ENCODE measurements around the gene USP46. TPM values are rescaled to one million over a fixed set of nuclear protein-coding genes. Genes with fewer than 3 reads are reported as not detected.

USP46 gene
- total RNA-seq, 6 experiments from 2014 or later, result 23.9 to 30.9 (median 26.3) TPM

- peaks cover 9% of the 10 kb centered on the region; the same call in 1 of the 2 replicates for H3K36me3 Mint-ChIP-seq (ENCODE audit: low read depth)
- H3K9me3 Mint-ChIP-seq, result peaks cover 5% of the 10 kb centered on the region; the same call in 1 of the 2 replicates
- no peak overlapping the region for H3K27ac Mint-ChIP-seq
- H3K4me1 Mint-ChIP-seq (ENCODE audit: low read depth), result peaks cover 35% of the 10 kb centered on the region
- H3K4me3 Mint-ChIP-seq, result no peak overlapping the region
- TF ChIP-seq, protein P1, sequence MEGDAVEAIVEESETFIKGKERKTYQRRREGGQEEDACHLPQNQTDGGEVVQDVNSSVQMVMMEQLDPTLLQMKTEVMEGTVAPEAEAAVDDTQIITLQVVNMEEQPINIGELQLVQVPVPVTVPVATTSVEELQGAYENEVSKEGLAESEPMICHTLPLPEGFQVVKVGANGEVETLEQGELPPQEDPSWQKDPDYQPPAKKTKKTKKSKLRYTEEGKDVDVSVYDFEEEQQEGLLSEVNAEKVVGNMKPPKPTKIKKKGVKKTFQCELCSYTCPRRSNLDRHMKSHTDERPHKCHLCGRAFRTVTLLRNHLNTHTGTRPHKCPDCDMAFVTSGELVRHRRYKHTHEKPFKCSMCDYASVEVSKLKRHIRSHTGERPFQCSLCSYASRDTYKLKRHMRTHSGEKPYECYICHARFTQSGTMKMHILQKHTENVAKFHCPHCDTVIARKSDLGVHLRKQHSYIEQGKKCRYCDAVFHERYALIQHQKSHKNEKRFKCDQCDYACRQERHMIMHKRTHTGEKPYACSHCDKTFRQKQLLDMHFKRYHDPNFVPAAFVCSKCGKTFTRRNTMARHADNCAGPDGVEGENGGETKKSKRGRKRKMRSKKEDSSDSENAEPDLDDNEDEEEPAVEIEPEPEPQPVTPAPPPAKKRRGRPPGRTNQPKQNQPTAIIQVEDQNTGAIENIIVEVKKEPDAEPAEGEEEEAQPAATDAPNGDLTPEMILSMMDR (IDR thresholded peaks at IDR 0.05), result no peak
- H3K27me3 Mint-ChIP-seq (ENCODE audit: insufficient read depth), result peaks cover 3% of the 10 kb centered on the region
- no peak for DNase-seq
Measured at GRCh38 chr4:52568351-52568750, 90.8 kb downstream of the USP46 start.

- no peak for DNase-seq
- Mint-ChIP-seq H3K4me3 (no peak overlapping the region), H3K27ac (no peak overlapping the region), H3K27me3 (ENCODE audit: insufficient read depth) (peaks cover 3% of the 10 kb centered on the region), H3K9me3 (no peaks in the 10 kb centered on the region), H3K36me3 (ENCODE audit: low read depth) (no peaks in the 10 kb centered on the region), H3K4me1 (ENCODE audit: low read depth) (peaks cover 21% of the 10 kb centered on the region)
- TF ChIP-seq, protein P1 (IDR thresholded peaks at IDR 0.05), result no peak
Measured at GRCh38 chr4:52566136-52567031, 92.7 kb downstream of the USP46 start.

- DNase-seq, result peak; percentile 91
- TF ChIP-seq, protein P1 (IDR thresholded peaks at IDR 0.05), result no peak
- no peak overlapping the region for H3K4me3 Mint-ChIP-seq
- peaks cover 20% of the 10 kb centered on the region for H3K27me3 Mint-ChIP-seq (ENCODE audit: insufficient read depth)
- H3K9me3 Mint-ChIP-seq, result no peaks in the 10 kb centered on the region
- no peaks in the 10 kb centered on the region for H3K36me3 Mint-ChIP-seq (ENCODE audit: low read depth)
- peaks cover 20% of the 10 kb centered on the region for H3K4me1 Mint-ChIP-seq (ENCODE audit: low read depth)
- H3K27ac Mint-ChIP-seq, result no peak overlapping the region
Measured at GRCh38 chr4:52560844-52561280, 98.2 kb downstream of the USP46 start.

DNA sequence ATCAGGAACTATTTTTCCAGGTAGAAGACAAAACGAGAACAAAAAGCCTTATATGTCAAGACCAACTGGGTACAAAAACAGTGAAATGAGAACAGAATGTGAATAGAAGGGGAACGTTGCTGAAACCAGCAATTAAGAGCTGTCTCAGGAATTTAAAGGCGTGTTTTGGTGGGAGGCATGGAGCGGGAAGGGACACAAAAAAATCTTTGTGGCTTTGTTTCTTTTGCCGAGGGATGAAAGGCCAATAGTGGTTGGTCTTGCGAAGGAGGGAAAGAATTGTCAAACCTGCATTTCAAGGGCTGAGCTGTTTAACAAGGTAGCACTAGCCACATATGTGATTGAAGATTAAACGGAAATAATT, 103.8 kb downstream of the USP46 start:
- H3K36me3 Mint-ChIP-seq (ENCODE audit: low read depth), result no peaks in the 10 kb centered on the region
- no peaks in the 10 kb centered on the region for H3K9me3 Mint-ChIP-seq
- peaks cover 12% of the 10 kb centered on the region for H3K4me1 Mint-ChIP-seq (ENCODE audit: low read depth)
- no peak overlapping the region for H3K4me3 Mint-ChIP-seq
- DNase-seq, result no peak
- TF ChIP-seq, protein P1 (IDR thresholded peaks at IDR 0.05), result no peak
- peaks cover 21% of the 10 kb centered on the region for H3K27me3 Mint-ChIP-seq (ENCODE audit: insufficient read depth)
- H3K27ac Mint-ChIP-seq, result no peak overlapping the region

DNA sequence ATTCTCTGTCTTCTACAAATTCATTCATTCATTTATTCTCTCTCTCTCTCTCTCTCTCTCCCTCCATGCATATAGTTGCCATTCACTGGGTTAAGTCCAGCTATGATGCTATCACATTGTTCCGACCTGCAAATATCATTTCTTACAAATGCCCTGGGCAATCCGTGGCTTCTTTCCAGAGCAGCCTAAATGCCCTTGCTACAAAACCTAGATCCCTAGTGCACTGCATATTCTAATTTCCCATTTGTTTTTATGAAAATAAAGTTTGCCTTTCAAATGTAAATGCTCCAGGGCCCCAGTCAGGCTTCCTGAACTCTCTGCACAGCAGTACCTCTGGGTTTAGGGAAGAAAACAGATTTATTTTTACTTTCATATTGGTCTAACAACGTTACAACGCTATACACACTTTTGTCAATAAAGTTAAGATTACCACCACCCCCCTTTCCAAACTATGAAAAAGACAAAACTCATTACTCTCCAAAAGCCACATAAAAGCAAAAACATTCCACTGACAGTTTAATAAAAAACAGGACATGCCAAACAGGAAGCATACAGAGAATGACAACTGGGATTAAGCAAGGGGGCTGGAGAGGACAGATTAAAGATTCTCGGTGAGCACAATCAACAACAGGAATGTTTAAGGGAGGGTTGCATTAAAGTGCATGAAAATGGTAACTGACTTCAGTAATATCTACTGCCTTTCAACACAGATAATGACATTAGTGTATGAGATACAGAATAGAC, 104.3 kb downstream of the USP46 start:
- Mint-ChIP-seq H3K36me3 (ENCODE audit: low read depth) (no peaks in the 10 kb centered on the region), H3K4me1 (ENCODE audit: low read depth) (peaks cover 15% of the 10 kb centered on the region), H3K27me3 (ENCODE audit: insufficient read depth) (peaks cover 21% of the 10 kb centered on the region), H3K4me3 (no peak overlapping the region), H3K27ac (no peak overlapping the region), H3K9me3 (no peaks in the 10 kb centered on the region)
- no peak for DNase-seq
- TF ChIP-seq, protein P1 (IDR thresholded peaks at IDR 0.05), result no peak

Measured in HFFc6 (cell line).